KBM-7 (cell line): Measurements from ENCODE around the gene CT45A5.
A peak's percentile ranks its signal among the peaks of the same experiment; 100 is the strongest.
"Not testable (repeated sequence)": the region's sequence is repeated elsewhere in the genome, so short reads cannot be mapped to it uniquely, and the experiment has no call there.

Experiments used
- DNase-seq: peaks from one replicate; pipeline ENCODE4 v3.0.0-alpha.2; 2015
- in situ Hi-C: fragments of 300-500 bp; cut with MboI; formaldehyde crosslinking; loops from 2 replicates; pipeline ENCODE4 v1.14.3; 2020; ENCODE audit warnings: low sequenced_read_pairs, low pct_unique_long_range_greater_than_20kb, mixed read lengths

CT45A5 gene, protein sequence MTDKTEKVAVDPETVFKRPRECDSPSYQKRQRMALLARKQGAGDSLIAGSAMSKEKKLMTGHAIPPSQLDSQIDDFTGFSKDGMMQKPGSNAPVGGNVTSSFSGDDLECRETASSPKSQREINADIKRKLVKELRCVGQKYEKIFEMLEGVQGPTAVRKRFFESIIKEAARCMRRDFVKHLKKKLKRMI

GRCh38 chrX:135785403-135785802 lies at the start of gene CT45A5:
Gene CT45A5, minus strand, starts transcription at chrX:135785503. Its CDS starts 3,774 bp downstream, at chrX:135781729.
- DNase-seq, in situ Hi-C loops: not testable (repeated sequence)

- DNase-seq, in situ Hi-C loops: not testable (repeated sequence)
These were observed 34.6 kb upstream of the CT45A5 start, which contains the start of gene CT45A2 for GRCh38 chrX:135819912-135820311. Gene CT45A2, minus strand, starts transcription at chrX:135820012. Its CDS starts 3,747 bp downstream, at chrX:135816265.

- DNase-seq, in situ Hi-C loops: not testable (repeated sequence)
These were observed 17.4 kb upstream of the CT45A5 start, which contains the start of gene CT45A6 for GRCh38 chrX:135802687-135803086. Gene CT45A6, minus strand, starts transcription at chrX:135802787. Its CDS starts 3,794 bp downstream, at chrX:135798993.

GRCh38 chrX:135768091-135768490 lies 17.2 kb downstream of the CT45A5 start, which contains the start of gene CT45A3:
Gene CT45A3, minus strand, starts transcription at chrX:135768191. Its CDS starts 3,747 bp downstream, at chrX:135764444.
- DNase-seq, in situ Hi-C loops: not testable (repeated sequence)

DNA sequence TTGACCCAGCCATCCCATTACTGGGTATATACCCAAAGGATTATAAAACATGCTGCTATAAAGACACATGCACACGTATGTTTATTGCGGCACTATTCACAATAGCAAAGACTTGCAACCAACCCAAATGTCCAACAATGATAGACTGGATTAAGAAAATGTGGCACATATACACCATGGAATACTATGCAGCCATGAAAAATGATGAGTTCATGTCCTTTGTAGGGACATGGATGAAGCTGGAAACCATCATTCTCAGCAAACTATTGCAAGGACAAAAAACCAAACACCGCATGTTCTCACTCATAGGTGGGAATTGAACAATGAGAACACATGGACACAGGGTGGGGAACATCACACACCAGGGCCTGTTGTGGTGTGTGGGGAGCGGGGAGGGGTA lies 40.6 kb downstream of the CT45A5 start:
- in situ Hi-C loops, DNase-seq: not testable (repeated sequence)

- DNase-seq = no peak
- in situ Hi-C loops = no loop called here
These were observed 44.0 kb downstream of the CT45A5 start for GRCh38 chrX:135741192-135741715.

DNA sequence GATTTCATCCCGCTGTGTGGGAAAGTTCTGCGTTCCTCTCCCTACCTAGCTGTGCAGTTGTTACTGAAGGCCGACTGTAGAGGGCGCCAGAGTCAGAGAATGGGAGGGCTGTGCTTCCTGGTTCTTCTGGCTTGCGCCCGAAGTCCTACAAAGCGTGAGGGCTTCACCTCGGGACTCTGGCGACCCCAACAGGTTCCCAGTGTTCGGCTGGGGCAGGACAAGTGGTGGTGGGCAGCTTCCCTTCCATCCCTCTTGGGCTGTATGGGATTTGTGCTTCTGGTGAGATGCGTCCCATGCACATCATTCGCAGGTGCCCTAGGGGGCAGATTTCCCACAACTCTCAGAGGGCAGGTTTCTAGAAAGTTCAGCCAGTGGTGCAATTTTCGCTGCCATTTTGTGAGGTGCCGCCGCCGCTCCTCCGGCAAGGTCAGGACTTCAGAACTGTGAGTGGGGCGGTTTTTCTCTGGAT lies 44.6 kb downstream of the CT45A5 start:
- peak; percentile 71 for DNase-seq
- in situ Hi-C loops = no loop called here

GRCh38 chrX:135737366-135738071 lies 47.8 kb downstream of the CT45A5 start:
- in situ Hi-C loops = no loop called here
- peak; percentile 37 for DNase-seq

DNA sequence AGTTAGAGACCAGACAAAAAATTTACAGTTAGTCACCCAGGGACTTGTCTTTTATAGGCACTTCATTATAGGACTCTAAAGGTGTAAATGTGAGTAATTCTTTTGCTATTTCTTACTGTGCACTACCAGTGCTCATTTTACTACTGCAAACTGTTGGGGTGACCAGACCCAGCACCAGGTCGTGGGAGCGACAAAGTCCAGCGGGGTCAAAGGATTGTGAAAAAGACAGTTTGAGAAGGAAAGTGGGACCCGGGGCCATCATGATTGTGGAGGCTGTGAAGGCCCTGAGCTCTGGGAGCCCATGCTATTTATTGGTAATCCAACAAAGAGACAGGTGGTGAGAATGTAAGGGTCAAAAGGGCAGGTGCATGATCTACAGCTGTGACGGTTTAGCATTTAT lies 50.6 kb downstream of the CT45A5 start:
- in situ Hi-C loops = not testable (repeated sequence)

More for the DNA sequence above, 50.6 kb downstream of the CT45A5 start:
- not testable (repeated sequence) for DNase-seq
